GM20000 (cell line): ENCODE data around the gene SMLR1.
A peak's percentile ranks its signal among the peaks of the same experiment; 100 is the strongest.

Experiments used
- DNase-seq: peaks from one replicate; pipeline ENCODE4 v3.0.0; 2012; ENCODE audit warnings: low spot score
- TF ChIP-seq, protein P1 (sequence below): IDR thresholded peaks from 2 replicates; pipeline ENCODE4 v1.5.1; 2012; ENCODE audit warnings: mild to moderate bottlenecking, control low read depth; ENCODE audit errors: extremely low read depth, missing control alignments

The SMLR1 gene

DNA sequence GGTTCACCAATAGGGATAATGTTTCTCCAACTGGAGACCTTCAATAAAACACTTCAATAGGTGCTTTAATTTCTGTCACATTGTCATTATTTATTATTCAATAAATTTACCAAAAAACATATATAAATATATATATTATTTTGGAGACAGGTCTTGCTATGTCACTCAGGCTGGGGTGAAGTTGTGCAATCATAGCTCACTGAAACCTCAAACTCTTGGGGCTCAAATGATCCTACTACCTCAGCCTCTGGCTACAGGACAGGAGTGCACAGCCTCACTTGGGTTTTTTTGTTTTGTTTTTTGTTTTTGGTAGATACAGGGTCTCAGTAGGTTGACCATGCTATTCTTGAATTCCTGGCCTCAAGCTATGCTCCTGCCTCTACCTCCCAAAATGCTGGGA, 9.9 kb downstream of the SMLR1 start:
- DNase-seq, result no peak
- TF ChIP-seq, protein P1, sequence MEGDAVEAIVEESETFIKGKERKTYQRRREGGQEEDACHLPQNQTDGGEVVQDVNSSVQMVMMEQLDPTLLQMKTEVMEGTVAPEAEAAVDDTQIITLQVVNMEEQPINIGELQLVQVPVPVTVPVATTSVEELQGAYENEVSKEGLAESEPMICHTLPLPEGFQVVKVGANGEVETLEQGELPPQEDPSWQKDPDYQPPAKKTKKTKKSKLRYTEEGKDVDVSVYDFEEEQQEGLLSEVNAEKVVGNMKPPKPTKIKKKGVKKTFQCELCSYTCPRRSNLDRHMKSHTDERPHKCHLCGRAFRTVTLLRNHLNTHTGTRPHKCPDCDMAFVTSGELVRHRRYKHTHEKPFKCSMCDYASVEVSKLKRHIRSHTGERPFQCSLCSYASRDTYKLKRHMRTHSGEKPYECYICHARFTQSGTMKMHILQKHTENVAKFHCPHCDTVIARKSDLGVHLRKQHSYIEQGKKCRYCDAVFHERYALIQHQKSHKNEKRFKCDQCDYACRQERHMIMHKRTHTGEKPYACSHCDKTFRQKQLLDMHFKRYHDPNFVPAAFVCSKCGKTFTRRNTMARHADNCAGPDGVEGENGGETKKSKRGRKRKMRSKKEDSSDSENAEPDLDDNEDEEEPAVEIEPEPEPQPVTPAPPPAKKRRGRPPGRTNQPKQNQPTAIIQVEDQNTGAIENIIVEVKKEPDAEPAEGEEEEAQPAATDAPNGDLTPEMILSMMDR, result no peak

DNA sequence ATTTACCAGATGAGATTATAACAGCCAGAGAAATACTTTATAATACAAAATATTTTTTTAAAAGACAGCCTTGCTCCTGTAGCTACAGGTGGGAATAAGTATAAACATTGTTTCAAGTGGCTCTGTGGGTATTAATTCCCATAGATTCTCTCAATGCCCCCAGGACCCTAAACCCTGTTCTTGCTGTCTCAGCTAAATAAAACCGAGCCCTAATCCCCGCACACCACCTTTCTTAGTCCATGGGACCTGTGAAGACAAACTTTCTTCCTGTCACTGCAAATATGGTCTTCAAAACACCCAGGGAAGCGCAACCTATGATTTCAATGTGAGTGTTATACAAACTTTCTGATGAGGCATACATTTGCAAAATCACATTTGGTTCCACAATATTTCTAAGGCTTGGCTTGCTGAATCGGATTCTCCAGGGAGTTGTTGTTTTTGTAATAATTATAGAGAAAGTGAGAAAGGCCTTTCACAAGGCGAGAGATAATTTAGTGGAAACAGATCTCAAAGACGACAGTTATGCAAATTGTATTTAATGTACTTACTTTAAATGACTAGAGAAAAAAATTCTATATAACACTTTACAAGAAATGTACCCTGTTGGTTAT, 11.1 kb downstream of the SMLR1 start:
- DNase-seq, result no peak
- TF ChIP-seq, protein P1, result no peak

GRCh38 chr6:130838951-130839350, 11.7 kb downstream of the SMLR1 start:
- DNase-seq, result no peak
- TF ChIP-seq, protein P1, result no peak

GRCh38 chr6:130839379-130839778, 12.2 kb downstream of the SMLR1 start:
- no peak for DNase-seq
- TF ChIP-seq, protein P1, result no peak

DNA sequence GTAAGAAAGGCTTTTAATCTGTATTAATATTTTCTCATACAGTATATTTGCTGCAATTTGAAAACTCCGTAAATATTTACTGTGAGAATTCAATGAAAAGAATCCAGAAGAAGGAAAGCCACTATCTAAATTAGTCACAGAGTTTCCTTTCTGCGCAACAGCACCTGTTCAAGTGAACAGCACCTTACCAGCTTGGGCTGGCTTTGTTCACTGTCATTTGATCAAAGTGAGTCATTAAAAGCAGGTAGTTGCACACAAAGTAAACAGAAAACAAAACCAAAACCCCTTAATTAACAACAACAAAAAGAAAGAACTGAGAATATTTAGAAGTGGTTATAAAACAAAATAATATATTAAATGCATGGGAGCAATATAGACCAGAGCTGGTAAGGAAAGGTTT, 12.8 kb downstream of the SMLR1 start:
- no peak for DNase-seq

DNA sequence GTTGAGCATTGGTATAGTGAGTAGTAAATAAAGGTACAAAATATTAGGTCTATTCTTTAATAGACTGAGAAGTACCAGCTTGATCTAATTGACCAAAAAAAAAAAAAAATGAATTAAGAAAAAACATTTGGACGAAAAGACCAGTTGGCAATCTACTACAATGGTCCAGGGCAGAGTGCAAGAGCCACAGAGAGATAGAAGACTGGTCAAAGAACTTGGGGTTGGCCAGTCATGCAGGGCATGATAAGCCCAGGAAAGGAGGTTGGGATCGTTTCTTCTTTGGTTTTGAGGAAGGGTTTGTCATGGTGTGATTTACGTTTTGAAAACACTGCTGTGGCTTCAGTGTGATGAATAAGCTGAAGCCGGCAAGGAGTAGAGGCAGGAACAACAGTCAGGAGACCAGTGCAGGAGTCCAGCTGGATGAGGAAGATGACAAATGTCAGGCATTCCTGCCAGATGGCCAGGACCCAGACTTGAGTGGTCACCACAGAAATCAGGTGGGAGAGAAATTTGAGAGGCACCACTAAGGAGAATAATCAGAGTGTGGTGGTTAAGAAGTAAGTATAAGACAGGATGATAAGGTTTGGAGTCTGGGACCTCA, 14.0 kb downstream of the SMLR1 start:
- TF ChIP-seq, protein P1, result no peak
- no peak for DNase-seq

More for the DNA sequence above, 12.8 kb downstream of the SMLR1 start:
- TF ChIP-seq, protein P1, result no peak

DNA sequence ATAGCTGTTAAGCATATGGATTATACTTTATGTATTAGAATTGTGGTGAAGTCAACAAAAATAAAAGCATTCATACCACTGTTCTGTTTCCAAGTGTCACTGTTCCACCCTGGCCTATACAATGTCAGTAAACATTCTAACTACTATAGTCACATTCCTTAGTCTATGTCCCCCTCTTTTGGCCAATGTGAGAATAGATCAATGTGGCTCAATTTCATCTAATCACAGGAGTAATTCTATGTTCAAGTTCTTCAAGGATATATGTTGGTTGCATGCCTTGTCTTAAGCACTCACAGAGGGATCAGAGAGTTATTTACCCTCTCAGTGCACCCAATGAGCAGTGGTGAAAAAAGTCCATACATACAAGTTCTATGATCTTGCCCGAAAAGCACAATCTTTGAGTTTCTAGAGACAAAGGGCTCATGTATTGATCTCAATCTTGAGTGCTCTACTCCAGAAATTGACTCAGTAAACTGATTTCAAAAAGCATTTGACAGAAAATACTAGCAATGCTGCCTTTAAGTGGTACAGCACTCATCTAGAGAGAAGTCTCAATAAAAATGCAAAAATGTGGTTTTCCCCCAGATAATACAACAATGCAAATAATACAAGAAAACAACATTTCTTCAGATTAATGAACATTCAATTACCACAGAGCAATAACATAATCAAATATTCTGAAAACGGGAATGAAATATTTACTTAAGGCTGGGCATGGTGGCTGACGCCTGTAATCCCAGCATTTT, 16.5 kb downstream of the SMLR1 start:
- TF ChIP-seq, protein P1, result peak; percentile 14
- DNase-seq, result peak; percentile 38
